Measurements from ENCODE around the gene OPN5.
"Not testable (repeated sequence)": the region's sequence is repeated elsewhere in the genome, so short reads cannot be mapped to it uniquely, and the experiment has no call there.

The OPN5 gene

DNA sequence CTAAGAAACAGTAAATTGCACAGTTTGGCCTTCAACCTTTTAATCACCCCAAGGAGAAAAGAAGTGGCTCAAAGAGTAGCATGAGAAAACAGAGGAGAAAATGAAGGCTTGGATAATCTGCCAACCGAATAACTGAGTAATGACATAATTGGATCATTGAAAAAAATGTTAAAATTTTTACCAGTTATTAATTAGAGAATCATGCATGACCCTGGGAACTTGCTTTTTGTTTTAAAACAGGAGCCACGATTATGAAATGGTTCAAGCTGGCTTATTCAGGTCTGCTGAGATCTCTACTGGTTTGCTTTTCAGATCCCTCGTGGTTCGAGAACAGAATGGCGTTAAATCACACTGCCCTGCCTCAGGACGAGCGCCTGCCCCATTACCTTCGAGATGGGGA is at the start of gene OPN5:
OPN5 (plus strand) TSS at position 301 of the 400 bp plus-strand sequence; CDS start at position 336, 35 bp downstream.
- no peak for DNase-seq

DNA sequence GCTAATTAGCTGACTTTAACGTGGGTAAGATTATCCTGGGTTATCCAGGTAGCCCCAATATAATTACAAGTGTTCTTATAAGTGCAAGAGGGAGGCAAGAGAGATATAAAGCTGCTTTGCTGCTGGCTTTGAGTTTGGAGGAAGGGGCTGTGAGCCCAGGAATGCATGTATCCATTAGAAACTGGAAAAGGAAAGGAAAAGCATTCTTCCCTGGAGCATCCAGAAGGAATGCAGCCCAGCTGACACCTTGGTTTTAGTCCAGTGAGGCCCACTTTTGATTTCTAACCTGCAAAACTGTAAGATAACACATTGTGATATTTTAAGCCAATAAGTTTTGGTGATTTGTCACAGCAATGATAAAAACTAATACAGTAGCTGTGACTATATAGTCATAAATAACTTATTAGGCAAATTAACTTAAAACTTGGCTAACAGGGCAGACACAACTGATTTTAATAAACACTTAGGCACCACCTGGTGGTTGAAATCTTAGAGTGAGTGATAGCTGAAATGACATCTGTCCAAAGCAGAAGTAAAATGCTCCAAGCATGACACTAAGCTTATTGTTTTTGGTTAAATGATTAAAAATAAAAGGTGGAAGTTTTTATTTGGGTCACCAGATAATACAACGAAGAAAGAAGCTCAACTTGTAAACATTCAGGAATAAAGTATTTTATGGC is 47.8 kb upstream of the OPN5 start:
- DNase-seq = no peak

- no peak for DNase-seq
These were observed 46.9 kb upstream of the OPN5 start for GRCh38 chr6:47734831-47735481.

DNA sequence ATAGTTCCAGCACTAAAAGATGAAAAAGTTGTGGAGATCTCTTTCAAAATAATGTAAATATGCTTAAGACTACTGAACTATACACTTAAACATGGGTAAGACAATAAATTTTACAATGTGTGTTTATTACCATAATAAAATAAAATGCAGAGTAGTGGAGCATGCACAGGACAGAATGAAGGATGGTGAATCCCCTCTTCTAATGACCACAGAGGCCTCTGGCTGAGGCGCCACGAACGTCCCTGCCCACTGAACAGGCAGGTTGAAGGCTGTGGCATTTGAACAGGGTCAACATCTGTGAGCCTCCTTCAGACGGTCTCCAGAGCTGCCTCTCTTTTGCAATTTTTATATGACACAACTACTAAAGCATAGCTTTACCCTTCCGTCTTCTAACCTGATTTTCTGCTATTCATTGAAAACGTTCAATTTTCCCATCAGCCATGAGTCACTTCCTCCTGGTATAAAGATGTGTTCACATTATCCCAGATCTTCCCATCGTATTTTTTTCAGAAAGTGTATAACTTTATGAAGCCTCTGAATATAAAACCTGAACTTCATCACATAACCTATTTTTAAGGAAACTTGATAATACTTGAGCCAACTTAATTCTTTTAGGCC is 45.6 kb upstream of the OPN5 start:
- DNase-seq = no peak

DNA sequence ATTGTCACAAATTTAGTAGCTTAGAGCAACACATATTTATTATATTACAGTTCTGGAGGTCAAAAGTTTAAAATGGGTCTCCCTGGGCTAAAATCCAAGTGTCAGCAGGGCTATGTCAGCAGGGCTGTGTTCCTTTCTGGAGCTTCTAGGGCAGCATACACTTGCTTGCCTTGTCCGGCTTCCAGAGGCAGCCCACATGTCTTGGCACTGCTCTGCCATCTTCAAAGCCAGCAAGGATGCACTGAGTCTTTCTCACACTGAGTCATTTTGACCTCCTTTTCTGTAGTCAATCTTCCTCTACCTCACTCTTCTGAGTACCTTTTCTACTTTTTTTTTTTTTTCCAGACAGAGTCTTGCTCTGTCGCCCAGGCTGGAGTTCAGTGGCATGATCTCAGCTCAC is 44.4 kb upstream of the OPN5 start:
- peak in 17 of 51 donors; percentile 1 to 50 (median 10) for DNase-seq

- no peak for DNase-seq
These were observed 41.1 kb upstream of the OPN5 start for GRCh38 chr6:47740714-47741113.

- peak in 5 of 51 donors; percentile 1 to 15 (median 5) for DNase-seq
These were observed 40.0 kb upstream of the OPN5 start for GRCh38 chr6:47741807-47742206.

- DNase-seq = no peak
These were observed 38.1 kb upstream of the OPN5 start for GRCh38 chr6:47743744-47744143.

DNA sequence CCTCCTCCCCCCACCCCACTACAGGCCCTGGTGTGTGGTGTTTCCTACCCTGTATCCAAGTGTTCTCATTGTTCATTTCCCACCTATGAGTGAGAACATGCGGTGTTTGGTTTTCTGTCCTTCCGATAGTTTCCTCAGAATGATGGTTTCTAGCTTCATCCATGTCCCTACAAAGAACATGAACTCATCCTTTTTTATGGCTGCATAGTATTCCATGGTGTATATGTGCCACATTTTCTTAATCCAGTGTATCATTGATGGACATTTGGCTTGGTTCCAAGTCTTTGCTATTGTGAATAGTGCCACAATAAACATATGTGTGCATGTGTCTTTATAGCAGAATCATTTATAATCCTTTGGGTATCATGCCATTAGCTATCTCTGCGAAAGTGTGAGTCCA is 36.6 kb upstream of the OPN5 start:
- DNase-seq = not testable (repeated sequence)

DNA sequence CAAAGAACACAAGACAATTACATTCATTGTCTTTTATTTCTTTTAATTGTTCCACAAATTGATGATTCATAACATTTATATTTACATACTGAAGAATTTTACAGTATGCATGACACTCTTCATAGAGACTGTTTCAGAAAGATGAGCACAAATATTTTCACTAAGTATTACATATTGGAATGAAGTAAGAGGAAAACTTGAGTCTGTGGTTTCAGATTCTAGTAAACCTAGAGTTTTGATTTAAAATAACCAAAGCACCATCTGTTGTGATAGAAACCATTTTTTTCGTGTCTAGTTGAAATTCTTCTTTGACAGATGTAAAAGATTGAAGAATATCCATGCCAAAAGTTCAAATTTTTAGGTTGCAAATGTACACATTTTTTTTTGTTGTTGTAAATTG is 32.1 kb upstream of the OPN5 start:
- DNase-seq = no peak

DNA sequence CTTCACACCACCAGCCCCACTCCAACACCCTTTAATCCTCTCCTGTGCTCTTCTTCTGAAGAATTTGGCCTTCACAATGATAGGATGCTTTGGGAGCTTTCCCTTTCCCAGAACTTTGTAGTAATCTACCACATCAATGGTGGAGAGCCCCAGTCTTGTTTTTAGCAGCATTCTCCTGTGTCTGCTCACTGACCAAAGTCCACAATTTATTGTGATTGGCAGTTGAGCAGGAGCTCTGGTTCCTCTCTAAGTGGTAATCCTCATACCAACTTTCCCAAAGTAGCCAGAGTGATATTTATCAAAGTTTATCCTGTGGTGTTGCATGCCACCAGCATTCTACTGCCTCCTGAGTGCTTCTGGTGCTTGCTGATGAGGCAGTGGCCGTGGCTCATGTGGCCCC is 29.0 kb upstream of the OPN5 start:
- DNase-seq = no peak

DNA sequence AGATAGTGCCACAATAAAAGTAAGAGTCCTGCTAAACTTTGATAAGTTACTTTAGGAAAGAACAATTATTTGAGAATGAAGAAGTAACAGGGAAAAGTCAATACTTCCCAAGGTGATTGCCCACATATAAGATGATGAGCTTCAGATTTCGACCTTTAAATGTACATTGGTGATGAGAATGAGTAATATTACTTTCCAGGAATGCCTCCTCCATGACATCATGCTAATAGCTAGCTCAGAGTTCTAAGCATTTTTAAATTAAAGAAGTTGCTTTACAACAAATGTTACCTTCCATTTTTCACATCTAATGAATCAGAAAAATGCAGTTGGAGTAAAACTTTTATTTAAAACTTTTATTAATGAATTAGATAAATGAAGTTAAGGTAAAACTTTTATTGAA is 22.5 kb upstream of the OPN5 start:
- no peak for DNase-seq

- no peak for DNase-seq
These were observed 19.3 kb upstream of the OPN5 start for GRCh38 chr6:47762502-47762901.

- no peak for DNase-seq
These were observed 15.4 kb upstream of the OPN5 start for GRCh38 chr6:47766445-47766844.

- no peak for DNase-seq
These were observed 14.7 kb upstream of the OPN5 start for GRCh38 chr6:47767102-47767501.

DNA sequence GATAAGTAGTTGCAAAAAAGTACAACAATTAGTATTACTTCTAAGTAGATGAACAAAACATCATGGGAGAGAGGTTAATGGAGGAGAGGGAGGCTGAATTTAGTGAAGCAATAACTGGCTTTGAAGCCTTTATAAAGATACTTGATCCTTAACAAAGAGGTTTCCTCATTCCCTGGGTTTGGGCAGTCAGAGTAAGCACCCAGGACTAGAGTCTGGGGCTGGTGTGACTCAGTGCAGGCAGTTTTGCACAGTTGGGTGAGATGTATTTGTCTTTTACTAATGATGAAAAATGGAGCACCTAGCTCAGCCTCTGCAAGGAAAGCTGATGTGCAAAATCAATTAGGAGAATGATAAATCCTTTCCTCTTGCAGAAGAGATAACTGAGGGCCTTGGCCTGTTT is 11.8 kb upstream of the OPN5 start:
- DNase-seq = no peak

GRCh38 chr6:47772359-47772758 is 9.5 kb upstream of the OPN5 start:
- no peak for DNase-seq

DNA sequence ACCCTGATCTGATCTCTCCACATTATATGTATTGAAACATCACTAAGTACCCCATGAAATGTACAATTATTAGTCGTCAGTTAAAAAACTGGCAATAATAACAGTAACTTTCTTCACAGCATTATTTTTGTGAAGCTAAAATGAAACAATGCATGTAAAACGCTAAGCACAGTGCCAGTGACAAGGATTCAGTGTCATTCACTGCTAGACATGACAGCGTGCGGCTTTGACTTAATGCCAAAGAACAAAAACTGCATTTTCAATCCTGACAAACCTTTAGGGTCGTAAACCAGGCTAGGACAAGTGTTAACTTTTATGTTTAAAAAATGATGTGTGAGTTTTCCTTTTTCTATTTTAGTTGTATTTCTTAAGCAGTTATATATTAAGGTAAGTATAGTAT is 8.8 kb upstream of the OPN5 start:
- DNase-seq = no peak

- DNase-seq = peak in 11 of 51 donors; percentile 1 to 44 (median 8)
These were observed 1.1 kb upstream of the OPN5 start for GRCh38 chr6:47780510-47781356.

- no peak for DNase-seq
These were observed 3.4 kb downstream of the OPN5 start for GRCh38 chr6:47785182-47785581.

DNA sequence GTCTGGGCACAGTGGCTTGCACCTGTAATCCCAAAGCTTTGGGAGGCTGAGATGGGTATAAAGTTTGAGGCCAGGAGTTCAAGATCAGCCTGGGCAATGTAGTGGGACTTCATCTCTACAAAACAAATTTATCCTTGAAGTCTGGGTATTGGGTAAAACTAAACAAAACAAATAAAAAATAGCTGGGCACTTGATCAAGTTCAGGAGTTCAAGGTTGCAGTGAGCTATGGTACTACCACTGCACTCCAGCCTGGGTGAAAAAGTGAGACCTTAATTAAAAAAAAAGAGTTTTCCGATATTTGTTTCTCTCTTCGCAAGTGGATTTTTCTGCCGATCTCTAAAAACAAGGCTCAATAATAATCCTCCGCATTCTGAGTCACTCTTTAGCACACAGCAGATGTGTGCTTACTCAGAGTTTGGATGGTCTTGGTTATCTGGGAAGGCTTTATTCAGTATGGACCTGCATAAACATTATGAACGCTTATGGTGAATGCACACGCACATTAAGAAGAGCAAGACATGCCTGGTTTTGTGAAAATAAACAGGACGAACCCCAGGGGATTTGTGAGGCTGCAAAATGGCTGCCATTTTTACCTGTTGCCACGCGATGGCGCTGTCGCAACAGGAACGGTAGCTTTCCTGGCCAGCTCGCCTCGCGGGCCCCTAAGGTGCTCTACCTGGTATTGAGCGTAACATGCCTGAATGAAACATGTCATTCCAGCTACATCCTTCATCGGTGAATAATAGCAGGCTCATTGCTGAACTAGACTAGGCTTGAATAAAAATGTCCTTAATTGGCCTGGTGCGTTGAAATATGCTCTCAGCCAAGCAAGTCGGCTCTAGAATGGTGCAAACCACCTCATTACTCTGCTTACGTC is 6.0 kb downstream of the OPN5 start:
- DNase-seq = peak in 34 of 51 donors; percentile 2 to 54 (median 18)
